PC-3 (cell line): Measurements from ENCODE around the gene PROSER3. TPM values are rescaled to one million over a fixed set of nuclear protein-coding genes. Genes with fewer than 3 reads are reported as not detected.

Source experiments
- ATAC-seq: fragments of 200-7000 bp; cut with Tn5 transposase; 2 replicates; pipeline ENCODE4 v1.9.1; 2020; ENCODE audit warnings: mild to moderate bottlenecking, moderate library complexity
- BruUV-seq: library from RNA; stranded (reverse); fragments of 400-500 nt; replicated peaks from 2 replicates; lab custom pipeline; 2021; lab: Mats Ljungman, UMichigan
- CTCF ChIA-PET: fragments of 300-600 bp; sonication (Branson Sonifier 250); formaldehyde crosslinking; loops from one replicate; lab custom pipeline; 2022; ENCODE audit warnings: antibody characterized with exemption; lab: Charles Lee
- POLR2A ChIA-PET: fragments of 300-600 bp; sonication (Branson Sonifier 250); formaldehyde crosslinking; loops from one replicate; lab custom pipeline; 2022; ENCODE audit warnings: antibody characterized with exemption; ENCODE audit not compliant: unreplicated experiment; lab: Charles Lee
- DNase-seq: peaks from one replicate; pipeline ENCODE4 v3.0.0-alpha.2; 2015
- H2AFZ ChIP-seq: fragments of 300-600 bp; sonication (generic); 2 replicates; pipeline ENCODE4 v1.6.0; 2016; ENCODE audit warnings: antibody characterized with exemption, low read length
- H3F3A ChIP-seq: fragments of 300-600 bp; sonication (generic); one replicate; pipeline ENCODE4 v1.6.0; 2017; ENCODE audit warnings: antibody characterized with exemption, low read length, control low read depth, mild to moderate bottlenecking; ENCODE audit not compliant: unreplicated experiment
- H3K27ac ChIP-seq: fragments of 300-600 bp; sonication (generic); 2 replicates; pipeline ENCODE4 v1.5.1; 2016; ENCODE audit warnings: mild to moderate bottlenecking, low read length
- H3K27me3 ChIP-seq: fragments of 300-600 bp; sonication (generic); 2 replicates; pipeline ENCODE4 v1.6.1; 2016; ENCODE audit warnings: low read length, mixed read lengths
- H3K36me3 ChIP-seq: fragments of 300-600 bp; sonication (generic); 2 replicates; pipeline ENCODE4 v1.6.1; 2016; ENCODE audit warnings: low read depth, mixed run types, low read length, mixed read lengths
- H3K4me1 ChIP-seq: fragments of 300-600 bp; sonication (generic); 2 replicates; pipeline ENCODE4 v1.5.1; 2016; ENCODE audit warnings: low read length; ENCODE audit not compliant: insufficient read depth
- H3K4me2 ChIP-seq: fragments of 300-600 bp; sonication (generic); 2 replicates; pipeline ENCODE4 v1.6.0; 2016; ENCODE audit warnings: low read length
- H3K4me3 ChIP-seq: fragments of 300-600 bp; sonication (generic); 2 replicates; pipeline ENCODE4 v1.5.1; 2016; ENCODE audit warnings: mild to moderate bottlenecking, low read length, mixed read lengths
- H3K79me2 ChIP-seq: fragments of 300-600 bp; sonication (generic); 2 replicates; pipeline ENCODE4 v1.6.1; 2017; ENCODE audit warnings: low read length, mixed read lengths
- H3K9ac ChIP-seq: fragments of 300-600 bp; sonication (generic); 2 replicates; pipeline ENCODE4 v1.6.0; 2016; ENCODE audit warnings: mild to moderate bottlenecking, low read length
- H3K9me2 ChIP-seq: fragments of 300-600 bp; sonication (generic); replicated peaks from 2 replicates; pipeline ENCODE4 v1.6.1; 2016; ENCODE audit warnings: mixed run types, low read length, mixed read lengths
- H3K9me3 ChIP-seq: fragments of 300-600 bp; sonication (generic); 2 replicates; pipeline ENCODE4 v1.6.1; 2016; ENCODE audit warnings: low read length, mixed read lengths
- H4K20me1 ChIP-seq: fragments of 300-600 bp; sonication (generic); 2 replicates; pipeline ENCODE4 v1.6.1; 2016; ENCODE audit warnings: low read length, mixed read lengths
- EZH2 ChIP-seq: fragments of 300-600 bp; sonication (generic); IDR thresholded peaks from one replicate; pipeline ENCODE4 v1.6.1; 2017; ENCODE audit warnings: antibody characterized with exemption, mild to moderate bottlenecking, low read length; ENCODE audit not compliant: unreplicated experiment
- EZH2phosphoT487 ChIP-seq: fragments of 300-600 bp; sonication (generic); IDR thresholded peaks from 2 replicates; pipeline ENCODE4 v1.6.1; 2018; ENCODE audit warnings: mild to moderate bottlenecking, antibody characterized with exemption, low read length, borderline replicate concordance
- intact Hi-C: fragments of 100-400 bp; cut with micrococcal nuclease; formaldehyde crosslinking; loops from 2 replicates; pipeline ENCODE4 v1.9.0; 2023
- total RNA-seq: library from RNA; depleted of rRNA; stranded (reverse); fragments of >200 nt; gene quantifications from 2 replicates; pipeline ENCODE4 v1.2.3, GENCODE V29; 2014
- TF ChIP-seq, protein P1 (sequence below): fragments of 300-600 bp; sonication (generic); conservative IDR thresholded peaks from 2 replicates; pipeline ENCODE4 v1.5.1; 2017; ENCODE audit warnings: antibody characterized with exemption, low read depth, mild to moderate bottlenecking, low read length

Gene PROSER3
- total RNA-seq, 1 experiment from 2014 or later = 5.5 TPM

DNA sequence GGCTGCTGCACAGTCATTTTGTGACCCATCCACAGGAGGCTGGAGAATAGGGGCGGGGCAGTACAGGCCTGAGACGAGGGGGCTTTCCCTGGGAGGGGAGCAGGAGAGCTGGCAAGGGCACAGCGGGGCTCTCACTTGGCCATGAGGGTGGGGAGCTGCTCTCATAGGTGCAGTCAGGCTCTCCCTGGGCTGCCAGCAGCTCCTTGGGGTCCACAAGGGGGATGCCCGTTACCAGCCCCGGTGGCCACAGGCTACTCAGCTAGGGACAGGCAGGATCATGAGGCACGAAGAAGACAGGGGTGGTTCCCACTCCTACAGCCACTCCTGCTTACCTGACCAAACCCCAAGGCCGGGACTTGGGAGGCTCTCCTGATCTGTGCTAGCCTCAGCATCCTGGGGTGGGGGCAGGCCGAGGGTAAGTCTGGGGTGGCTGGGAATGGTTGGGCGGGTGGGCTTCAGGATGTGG is 33.9 kb downstream of the PROSER3 start:
- Histone ChIP-seq H3K4me3 (no peak overlapping the region), H3K79me2 (no peaks in the 10 kb centered on the region), H2AFZ (no peak overlapping the region), H3K36me3 (no peaks in the 10 kb centered on the region), H3K4me1 (no peaks in the 10 kb centered on the region), H3K9me3 (no peaks in the 10 kb centered on the region), H3K4me2 (no peak overlapping the region), H3F3A (no peaks in the 10 kb centered on the region), H4K20me1 (no peaks in the 10 kb centered on the region), H3K27ac (no peak overlapping the region), H3K27me3 (no peaks in the 10 kb centered on the region), H3K9me2 (no peaks in the 10 kb centered on the region), H3K9ac (no peak overlapping the region)
- intact Hi-C loops = no loop called here
- BruUV-seq = no TSS peak
- TF ChIP-seq, protein P1, sequence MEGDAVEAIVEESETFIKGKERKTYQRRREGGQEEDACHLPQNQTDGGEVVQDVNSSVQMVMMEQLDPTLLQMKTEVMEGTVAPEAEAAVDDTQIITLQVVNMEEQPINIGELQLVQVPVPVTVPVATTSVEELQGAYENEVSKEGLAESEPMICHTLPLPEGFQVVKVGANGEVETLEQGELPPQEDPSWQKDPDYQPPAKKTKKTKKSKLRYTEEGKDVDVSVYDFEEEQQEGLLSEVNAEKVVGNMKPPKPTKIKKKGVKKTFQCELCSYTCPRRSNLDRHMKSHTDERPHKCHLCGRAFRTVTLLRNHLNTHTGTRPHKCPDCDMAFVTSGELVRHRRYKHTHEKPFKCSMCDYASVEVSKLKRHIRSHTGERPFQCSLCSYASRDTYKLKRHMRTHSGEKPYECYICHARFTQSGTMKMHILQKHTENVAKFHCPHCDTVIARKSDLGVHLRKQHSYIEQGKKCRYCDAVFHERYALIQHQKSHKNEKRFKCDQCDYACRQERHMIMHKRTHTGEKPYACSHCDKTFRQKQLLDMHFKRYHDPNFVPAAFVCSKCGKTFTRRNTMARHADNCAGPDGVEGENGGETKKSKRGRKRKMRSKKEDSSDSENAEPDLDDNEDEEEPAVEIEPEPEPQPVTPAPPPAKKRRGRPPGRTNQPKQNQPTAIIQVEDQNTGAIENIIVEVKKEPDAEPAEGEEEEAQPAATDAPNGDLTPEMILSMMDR = no peak
- TF ChIP-seq EZH2 = no peak
- no peak for TF ChIP-seq EZH2phosphoT487
- ChIA-PET POLR2A (no interaction called here), CTCF (no interaction called here)
- DNase-seq = no peak
- no peak for ATAC-seq

DNA sequence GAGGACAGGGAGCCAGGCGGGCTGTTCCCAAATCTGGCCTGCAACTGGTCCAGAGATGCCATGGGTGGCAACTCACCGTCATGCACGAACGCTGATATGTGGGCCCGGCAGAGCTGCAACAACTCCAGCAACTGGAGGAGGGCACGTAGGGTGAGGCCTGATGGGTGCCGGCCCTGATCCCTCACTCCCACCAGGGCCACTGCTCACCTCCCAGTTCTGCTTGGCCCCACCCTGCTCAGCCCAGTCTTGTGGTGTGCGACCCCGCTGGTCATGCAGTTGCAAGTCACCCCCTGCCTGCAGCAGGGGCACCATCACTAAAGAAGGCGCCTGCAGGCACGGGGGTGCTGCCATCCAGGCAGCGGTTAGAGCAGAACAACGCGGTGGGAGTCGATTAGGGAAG is 34.3 kb downstream of the PROSER3 start:
- ATAC-seq = no peak

DNA sequence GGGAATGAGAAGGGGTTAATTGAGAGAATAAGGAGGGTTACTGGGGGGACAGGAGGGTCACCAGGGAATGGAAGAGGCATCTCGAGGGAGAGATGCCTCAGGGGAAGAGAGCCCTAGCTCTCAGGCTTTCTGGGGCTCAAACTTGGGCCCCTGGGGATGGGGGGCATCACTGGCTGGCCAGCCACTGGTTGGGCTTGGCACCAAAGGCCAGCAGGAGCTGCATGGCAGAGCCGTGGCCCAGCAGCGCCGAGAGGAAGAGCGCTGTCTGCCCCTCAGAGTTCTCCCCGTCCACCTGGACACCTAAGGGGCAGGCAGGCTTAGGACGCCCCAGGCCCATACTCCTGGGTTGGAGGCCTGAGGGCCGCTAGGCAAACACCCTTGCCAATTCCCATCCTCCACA is 34.9 kb downstream of the PROSER3 start:
- ATAC-seq (no peak), DNase-seq (no peak)
- Histone ChIP-seq H3K27ac (no peak overlapping the region), H3F3A (no peaks in the 10 kb centered on the region), H3K4me2 (no peak overlapping the region), H3K4me3 (no peak overlapping the region), H3K4me1 (no peaks in the 10 kb centered on the region), H3K36me3 (no peaks in the 10 kb centered on the region), H3K27me3 (no peaks in the 10 kb centered on the region), H2AFZ (no peak overlapping the region), H3K79me2 (no peaks in the 10 kb centered on the region), H4K20me1 (no peaks in the 10 kb centered on the region), H3K9me3 (no peaks in the 10 kb centered on the region), H3K9me2 (no peaks in the 10 kb centered on the region), H3K9ac (no peak overlapping the region)
- TF ChIP-seq, protein P1 = no peak
- TF ChIP-seq EZH2phosphoT487 = no peak
- no peak for TF ChIP-seq EZH2
- no TSS peak for BruUV-seq
- ChIA-PET CTCF (no interaction called here), POLR2A (no interaction called here)
- intact Hi-C loops = no loop called here

More for the DNA sequence above, 34.3 kb downstream of the PROSER3 start:
- no TSS peak for BruUV-seq
- H3F3A ChIP-seq = no peaks in the 10 kb centered on the region
- no peak overlapping the region for H3K4me3 ChIP-seq
- H3K27ac ChIP-seq = no peak overlapping the region
- intact Hi-C loops = no loop called here
- TF ChIP-seq EZH2 = no peak
- TF ChIP-seq EZH2phosphoT487 = no peak
- TF ChIP-seq, protein P1 = no peak
- no peaks in the 10 kb centered on the region for H4K20me1 ChIP-seq
- POLR2A ChIA-PET = no interaction called here
- no peak for DNase-seq
- no peaks in the 10 kb centered on the region for H3K4me1 ChIP-seq
- no peaks in the 10 kb centered on the region for H3K9me2 ChIP-seq
- H3K9me3 ChIP-seq = no peaks in the 10 kb centered on the region
- H3K4me2 ChIP-seq = no peak overlapping the region
- H3K79me2 ChIP-seq = no peaks in the 10 kb centered on the region
- no peaks in the 10 kb centered on the region for H3K36me3 ChIP-seq
- CTCF ChIA-PET = no interaction called here
- no peaks in the 10 kb centered on the region for H3K27me3 ChIP-seq
- no peak overlapping the region for H3K9ac ChIP-seq
- no peak overlapping the region for H2AFZ ChIP-seq
